ENCODE results near the gene CEP57L1.

GRCh38 chr6:109174916-109175315 lies 79.6 kb downstream of the CEP57L1 start:
- no peak for TF ChIP-seq CTCF (IDR thresholded peaks at IDR 0.05; ENCODE audit: poor library complexity)
- TF ChIP-seq EZH2 (IDR thresholded peaks at IDR 0.05; ENCODE audit: borderline replicate concordance) = no peak
- TF ChIP-seq EZH2phosphoT487 (IDR thresholded peaks at IDR 0.05; ENCODE audit: low read depth, severe bottlenecking, unreplicated experiment) = no peak
